Measurements from ENCODE around the gene PLIN5.

The PLIN5 gene

DNA sequence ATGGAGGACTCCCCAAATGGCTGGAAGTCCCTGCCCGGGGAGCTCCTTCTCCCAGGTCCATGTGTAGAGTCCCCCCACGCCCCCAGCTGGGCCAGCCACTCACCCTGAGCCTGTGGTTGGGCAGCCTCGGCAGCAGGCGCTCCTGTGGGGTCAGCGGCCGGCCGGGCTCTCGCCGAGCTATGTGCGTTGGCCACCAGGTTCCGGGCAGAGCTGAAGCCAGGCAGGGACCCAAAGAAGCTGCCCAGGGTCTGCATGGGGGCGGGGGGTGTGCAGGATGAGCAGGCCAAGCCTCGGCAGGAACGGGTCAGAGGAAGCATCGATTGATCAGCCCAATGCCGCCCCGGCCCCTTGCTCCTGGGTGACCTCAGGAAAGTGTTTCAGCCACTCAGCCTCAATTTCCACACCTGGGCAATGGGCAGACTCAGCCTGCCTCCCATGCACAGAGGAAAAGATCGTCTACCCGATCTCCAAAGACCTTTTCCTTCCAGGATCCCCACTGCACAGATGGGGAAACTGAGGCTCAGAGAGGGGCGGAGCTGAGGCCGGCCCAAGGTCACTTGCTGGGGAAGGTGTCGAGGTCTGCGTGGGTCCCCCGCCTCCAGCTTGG, 17.5 kb downstream of the PLIN5 start:
- Histone ChIP-seq H3K4me3 (IDR thresholded peaks at IDR 0.05; ENCODE audit: insufficient read depth, low read depth, low read length) (no peak overlapping the region), H3K27me3 (ENCODE audit: insufficient read depth, low read depth) (peaks cover 79% of the 10 kb centered on the region)

GRCh38 chr19:4516939-4517300, 18.1 kb downstream of the PLIN5 start:
- H3K36me3 ChIP-seq (ENCODE audit: insufficient read depth), result no peaks in the 10 kb centered on the region
- H3K27me3 ChIP-seq (ENCODE audit: insufficient read depth, low read depth), result peaks cover 74% of the 10 kb centered on the region
- H3K4me2 ChIP-seq, result no peak overlapping the region
- H3K4me3 ChIP-seq (IDR thresholded peaks at IDR 0.05; ENCODE audit: insufficient read depth, low read depth, low read length), result no peak overlapping the region
- TF ChIP-seq, protein P1, sequence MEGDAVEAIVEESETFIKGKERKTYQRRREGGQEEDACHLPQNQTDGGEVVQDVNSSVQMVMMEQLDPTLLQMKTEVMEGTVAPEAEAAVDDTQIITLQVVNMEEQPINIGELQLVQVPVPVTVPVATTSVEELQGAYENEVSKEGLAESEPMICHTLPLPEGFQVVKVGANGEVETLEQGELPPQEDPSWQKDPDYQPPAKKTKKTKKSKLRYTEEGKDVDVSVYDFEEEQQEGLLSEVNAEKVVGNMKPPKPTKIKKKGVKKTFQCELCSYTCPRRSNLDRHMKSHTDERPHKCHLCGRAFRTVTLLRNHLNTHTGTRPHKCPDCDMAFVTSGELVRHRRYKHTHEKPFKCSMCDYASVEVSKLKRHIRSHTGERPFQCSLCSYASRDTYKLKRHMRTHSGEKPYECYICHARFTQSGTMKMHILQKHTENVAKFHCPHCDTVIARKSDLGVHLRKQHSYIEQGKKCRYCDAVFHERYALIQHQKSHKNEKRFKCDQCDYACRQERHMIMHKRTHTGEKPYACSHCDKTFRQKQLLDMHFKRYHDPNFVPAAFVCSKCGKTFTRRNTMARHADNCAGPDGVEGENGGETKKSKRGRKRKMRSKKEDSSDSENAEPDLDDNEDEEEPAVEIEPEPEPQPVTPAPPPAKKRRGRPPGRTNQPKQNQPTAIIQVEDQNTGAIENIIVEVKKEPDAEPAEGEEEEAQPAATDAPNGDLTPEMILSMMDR (conservative IDR thresholded peaks at IDR 0.05; ENCODE audit: low read depth, low read length), result no peak
- no peaks in the 10 kb centered on the region for H3K4me1 ChIP-seq (ENCODE audit: low read depth, poor library complexity, severe bottlenecking)
- H3K27ac ChIP-seq, result no peak overlapping the region
- no peak overlapping the region for H3K9ac ChIP-seq
- no peaks in the 10 kb centered on the region for H4K20me1 ChIP-seq (ENCODE audit: insufficient read depth)
- no peak overlapping the region for H2AFZ ChIP-seq (ENCODE audit: low read depth)
- H3K79me2 ChIP-seq (ENCODE audit: insufficient read depth, low read depth), result no peaks in the 10 kb centered on the region

More for the DNA sequence above, 17.5 kb downstream of the PLIN5 start:
- Histone ChIP-seq H2AFZ (ENCODE audit: low read depth) (no peak overlapping the region), H3K36me3 (ENCODE audit: insufficient read depth) (no peaks in the 10 kb centered on the region), H3K79me2 (ENCODE audit: insufficient read depth, low read depth) (no peaks in the 10 kb centered on the region), H3K9ac (no peak overlapping the region), H3K27ac (no peak overlapping the region), H3K4me1 (ENCODE audit: low read depth, poor library complexity, severe bottlenecking) (no peaks in the 10 kb centered on the region), H3K4me2 (no peak overlapping the region), H4K20me1 (ENCODE audit: insufficient read depth) (no peaks in the 10 kb centered on the region)
- TF ChIP-seq, protein P1 (conservative IDR thresholded peaks at IDR 0.05; ENCODE audit: low read depth, low read length), result no peak

- Histone ChIP-seq H3K27me3 (ENCODE audit: insufficient read depth, low read depth) (peaks cover 69% of the 10 kb centered on the region), H3K9ac (no peak overlapping the region), H3K4me1 (ENCODE audit: low read depth, poor library complexity, severe bottlenecking) (no peaks in the 10 kb centered on the region), H3K4me2 (no peak overlapping the region), H3K36me3 (ENCODE audit: insufficient read depth) (no peaks in the 10 kb centered on the region), H3K4me3 (IDR thresholded peaks at IDR 0.05; ENCODE audit: insufficient read depth, low read depth, low read length) (no peak overlapping the region), H4K20me1 (ENCODE audit: insufficient read depth) (no peaks in the 10 kb centered on the region), H3K27ac (no peak overlapping the region), H3K79me2 (ENCODE audit: insufficient read depth, low read depth) (no peaks in the 10 kb centered on the region), H2AFZ (ENCODE audit: low read depth) (no peak overlapping the region)
- TF ChIP-seq, protein P1 (conservative IDR thresholded peaks at IDR 0.05; ENCODE audit: low read depth, low read length), result no peak
These were observed 18.7 kb downstream of the PLIN5 start for GRCh38 chr19:4516199-4516938.

DNA sequence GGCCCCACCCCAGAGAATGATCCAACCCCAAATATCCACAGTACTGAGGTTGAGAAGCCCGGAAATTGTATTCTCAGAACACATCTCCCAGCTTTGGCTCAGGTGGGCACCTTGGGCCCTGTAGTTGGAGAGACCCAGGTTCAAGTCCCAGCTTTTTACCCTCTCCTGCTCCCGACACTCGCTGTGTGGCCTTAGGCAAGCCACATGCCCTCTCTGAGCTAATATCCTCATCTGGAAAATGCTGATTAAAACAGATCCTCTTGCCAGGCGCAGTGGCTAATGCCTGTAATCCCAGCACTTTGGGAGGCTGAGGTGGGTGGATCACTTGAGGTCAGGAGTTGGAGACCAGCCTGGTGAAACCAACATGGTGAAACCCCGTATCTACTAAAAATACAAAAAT, 19.3 kb downstream of the PLIN5 start:
- peaks cover 63% of the 10 kb centered on the region for H3K27me3 ChIP-seq (ENCODE audit: insufficient read depth, low read depth)
- H2AFZ ChIP-seq (ENCODE audit: low read depth), result no peak overlapping the region
- H3K36me3 ChIP-seq (ENCODE audit: insufficient read depth), result no peaks in the 10 kb centered on the region
- H3K79me2 ChIP-seq (ENCODE audit: insufficient read depth, low read depth), result no peaks in the 10 kb centered on the region
- no peak overlapping the region for H3K27ac ChIP-seq
- no peak overlapping the region for H3K4me3 ChIP-seq (IDR thresholded peaks at IDR 0.05; ENCODE audit: insufficient read depth, low read depth, low read length)
- TF ChIP-seq, protein P1 (conservative IDR thresholded peaks at IDR 0.05; ENCODE audit: low read depth, low read length), result no peak
- H3K4me1 ChIP-seq (ENCODE audit: low read depth, poor library complexity, severe bottlenecking), result no peaks in the 10 kb centered on the region
- H4K20me1 ChIP-seq (ENCODE audit: insufficient read depth), result no peaks in the 10 kb centered on the region
- H3K9ac ChIP-seq, result no peak overlapping the region
- H3K4me2 ChIP-seq, result no peak overlapping the region
